Retinal pigment epithelial cell (primary cell): ENCODE measurements around the gene RNF223.
"Not testable (repeated sequence)": the region's sequence is repeated elsewhere in the genome, so short reads cannot be mapped to it uniquely, and the experiment has no call there.

ENCODE experiments used
- DNase-seq: peaks from one replicate; pipeline ENCODE4 v3.0.0-alpha.2; 2010; ENCODE audit warnings: low read depth
- H3K4me3 ChIP-seq: 2 replicates; pipeline ENCODE4 v1.5.1; 2011; ENCODE audit warnings: mild to moderate bottlenecking, low read length, control low read depth, moderate library complexity
- CTCF ChIP-seq: conservative IDR thresholded peaks from 2 replicates; pipeline ENCODE4 v1.5.1; 2011; ENCODE audit warnings: low read depth, low read length, control low read depth, inconsistent platforms

The RNF223 gene

GRCh38 chr1:1080122-1080757 lies 6.1 kb upstream of the RNF223 start:
- peak overlapping the region; percentile 29 for H3K4me3 ChIP-seq
- TF ChIP-seq CTCF, result no peak
- peak; percentile 51 for DNase-seq

GRCh38 chr1:1079408-1080121 lies 5.5 kb upstream of the RNF223 start:
- TF ChIP-seq CTCF, result no peak
- H3K4me3 ChIP-seq, result peak overlapping the region; percentile 29
- peak; percentile 90 for DNase-seq

GRCh38 chr1:1077396-1077795 lies 3.3 kb upstream of the RNF223 start:
- H3K4me3 ChIP-seq, DNase-seq: not testable (repeated sequence)

- TF ChIP-seq CTCF, result no peak
- H3K4me3 ChIP-seq, result no peak overlapping the region
- DNase-seq, result no peak
Observed at GRCh38 chr1:1075148-1075935, 1.2 kb upstream of the RNF223 start.

- no peak for TF ChIP-seq CTCF
- DNase-seq, result no peak
- no peak overlapping the region for H3K4me3 ChIP-seq
Observed at GRCh38 chr1:1074631-1075147, 583 bp upstream of the RNF223 start.

GRCh38 chr1:1072849-1073742 lies 1.0 kb downstream of the RNF223 start:
- no peak for DNase-seq
- no peak for TF ChIP-seq CTCF
- H3K4me3 ChIP-seq, result no peak overlapping the region

GRCh38 chr1:1072299-1072848 lies 1.7 kb downstream of the RNF223 start:
- TF ChIP-seq CTCF, result no peak
- no peak for DNase-seq
- H3K4me3 ChIP-seq, result no peak overlapping the region
